Measurements from ENCODE around the gene SGMS1.
A peak's percentile ranks its signal among the peaks of the same experiment; 100 is the strongest.
"Not testable (repeated sequence)": the region's sequence is repeated elsewhere in the genome, so short reads cannot be mapped to it uniquely, and the experiment has no call there.

Gene SGMS1

GRCh38 chr10:50552771-50553535, 70.8 kb downstream of the SGMS1 start:
- DNase-seq, result peak; percentile 15

- DNase-seq, result no peak
These were observed 71.4 kb downstream of the SGMS1 start for GRCh38 chr10:50552308-50552707.

GRCh38 chr10:50551894-50552293, 71.9 kb downstream of the SGMS1 start:
- no peak for DNase-seq

GRCh38 chr10:50550291-50550839, 73.4 kb downstream of the SGMS1 start:
- no peak for DNase-seq

GRCh38 chr10:50549186-50549585, 74.6 kb downstream of the SGMS1 start:
- DNase-seq, result not testable (repeated sequence)

- not testable (repeated sequence) for DNase-seq
These were observed 75.3 kb downstream of the SGMS1 start for GRCh38 chr10:50548481-50548880.

- not testable (repeated sequence) for DNase-seq
These were observed 77.5 kb downstream of the SGMS1 start for GRCh38 chr10:50546287-50546686.

GRCh38 chr10:50545846-50546245, 77.9 kb downstream of the SGMS1 start:
- no peak for DNase-seq

GRCh38 chr10:50544857-50545429, 78.8 kb downstream of the SGMS1 start:
- DNase-seq, result no peak

- DNase-seq, result no peak
These were observed 79.5 kb downstream of the SGMS1 start for GRCh38 chr10:50544095-50544856.

- no peak for DNase-seq
These were observed 80.9 kb downstream of the SGMS1 start for GRCh38 chr10:50542871-50543270.

GRCh38 chr10:50541921-50542320, 81.8 kb downstream of the SGMS1 start:
- DNase-seq, result no peak

GRCh38 chr10:50541317-50541716, 82.4 kb downstream of the SGMS1 start:
- no peak for DNase-seq

- DNase-seq, result no peak
These were observed 83.0 kb downstream of the SGMS1 start for GRCh38 chr10:50540826-50541122.

- DNase-seq, result no peak
These were observed 83.5 kb downstream of the SGMS1 start for GRCh38 chr10:50540069-50540825.

- DNase-seq, result no peak
These were observed 85.0 kb downstream of the SGMS1 start for GRCh38 chr10:50538555-50539398.

- no peak for DNase-seq
These were observed 87.0 kb downstream of the SGMS1 start for GRCh38 chr10:50536617-50537240.

GRCh38 chr10:50534748-50535376, 88.9 kb downstream of the SGMS1 start:
- not testable (repeated sequence) for DNase-seq

GRCh38 chr10:50533296-50533695, 90.5 kb downstream of the SGMS1 start:
- no peak for DNase-seq

GRCh38 chr10:50531388-50532077, 92.2 kb downstream of the SGMS1 start:
- DNase-seq, result no peak
